Activated naive CD8-positive, alpha-beta T cell treated with anti-CD3 and anti-CD28 coated beads, Interleukin-2, amount 50 U/mL, for 24 hours (primary cell): ENCODE data around the gene CACNA1C.

Source experiments
- ATAC-seq: fragments of 150-1000 bp; cut with Tn5 transposase; one replicate; pipeline ENCODE4 v1.10.0; 2021
- DNase-seq: peaks from one replicate; pipeline ENCODE4 v3.0.0; 2021
- H3K27ac Mint-ChIP-seq: one replicate; pipeline ENCODE4 v1.8.0; 2021; ENCODE audit warnings: mild to moderate bottlenecking, mixed read lengths
- H3K27me3 Mint-ChIP-seq: one replicate; pipeline ENCODE4 v1.8.0; 2021; ENCODE audit warnings: mixed read lengths
- H3K36me3 Mint-ChIP-seq: one replicate; pipeline ENCODE4 v1.8.0; 2021; ENCODE audit warnings: low read depth, mixed read lengths
- H3K4me1 Mint-ChIP-seq: one replicate; pipeline ENCODE4 v1.8.0; 2021; ENCODE audit warnings: mixed read lengths
- H3K4me3 Mint-ChIP-seq: one replicate; pipeline ENCODE4 v1.8.0; 2021; ENCODE audit warnings: mild to moderate bottlenecking, moderate library complexity, mixed read lengths
- H3K9me3 Mint-ChIP-seq: one replicate; pipeline ENCODE4 v1.8.0; 2021; ENCODE audit warnings: mixed read lengths

CACNA1C gene

GRCh38 chr12:2319136-2319535, 266.3 kb downstream of the CACNA1C start:
- ATAC-seq (no peak), DNase-seq (no peak)

GRCh38 chr12:2319737-2320506, 267.1 kb downstream of the CACNA1C start:
- no peak overlapping the region for H3K4me3 Mint-ChIP-seq
- no peak for DNase-seq
- no peaks in the 10 kb centered on the region for H3K4me1 Mint-ChIP-seq
- ATAC-seq = no peak
- no peaks in the 10 kb centered on the region for H3K36me3 Mint-ChIP-seq
- H3K9me3 Mint-ChIP-seq = no peaks in the 10 kb centered on the region
- H3K27ac Mint-ChIP-seq = no peak overlapping the region
- peaks cover 11% of the 10 kb centered on the region for H3K27me3 Mint-ChIP-seq

More at GRCh38 chr12:2319136-2319535, 266.3 kb downstream of the CACNA1C start:
- H3K4me3 Mint-ChIP-seq = no peak overlapping the region
- no peaks in the 10 kb centered on the region for H3K36me3 Mint-ChIP-seq
- H3K27ac Mint-ChIP-seq = no peak overlapping the region
- H3K9me3 Mint-ChIP-seq = no peaks in the 10 kb centered on the region
- H3K4me1 Mint-ChIP-seq = no peaks in the 10 kb centered on the region
- peaks cover 11% of the 10 kb centered on the region for H3K27me3 Mint-ChIP-seq

DNA sequence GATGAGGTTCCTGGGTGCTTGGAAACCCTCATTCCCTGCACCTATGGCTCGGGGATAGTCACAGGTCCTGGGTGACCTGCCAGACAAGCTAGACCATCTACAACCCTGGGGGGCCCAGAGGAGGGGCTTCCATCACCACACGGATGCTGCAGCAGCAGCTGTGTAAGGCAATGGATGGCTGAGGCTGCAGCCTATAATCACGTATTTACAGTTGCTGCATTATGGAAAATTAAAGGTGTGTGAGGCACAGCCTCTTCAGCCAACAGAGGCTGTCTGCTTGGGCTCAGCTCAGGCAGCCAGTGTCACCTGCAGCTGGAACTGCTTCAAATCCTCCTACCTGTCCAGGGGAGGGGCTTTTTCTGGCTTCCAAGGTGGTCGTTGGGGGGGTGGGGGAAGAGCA, 268.1 kb downstream of the CACNA1C start:
- Mint-ChIP-seq H3K27me3 (peaks cover 11% of the 10 kb centered on the region), H3K4me3 (no peak overlapping the region), H3K4me1 (no peaks in the 10 kb centered on the region), H3K9me3 (no peaks in the 10 kb centered on the region), H3K27ac (no peak overlapping the region), H3K36me3 (no peaks in the 10 kb centered on the region)
- DNase-seq (no peak), ATAC-seq (no peak)

DNA sequence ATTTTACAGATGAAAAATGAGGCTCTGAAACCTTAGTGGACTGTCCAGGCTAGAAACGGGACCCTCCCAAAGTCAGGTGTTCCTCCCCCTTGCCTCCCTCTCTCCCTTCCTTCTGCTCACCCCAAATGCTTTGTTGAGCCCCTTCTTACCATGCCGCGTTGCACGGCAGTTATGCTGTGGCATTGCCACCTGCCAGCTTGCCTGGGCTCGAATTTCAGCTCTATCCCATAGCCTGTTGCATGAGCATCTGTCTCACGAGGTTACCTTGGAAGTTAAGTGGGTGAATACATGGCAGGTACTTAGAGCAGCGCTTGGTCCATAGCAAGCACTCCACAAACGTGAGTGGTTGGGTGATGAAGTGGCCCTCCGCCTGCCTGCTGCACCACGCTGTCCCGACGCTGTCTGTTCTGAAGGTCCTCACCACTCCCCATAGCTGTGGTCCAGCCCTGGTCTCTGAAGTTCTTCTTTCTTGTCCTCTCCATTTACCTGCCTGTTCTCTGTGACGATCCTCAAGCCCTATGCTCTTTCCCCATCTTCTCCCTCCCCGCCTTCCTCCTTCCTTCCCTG, 269.9 kb downstream of the CACNA1C start:
- H3K4me3 Mint-ChIP-seq = no peak overlapping the region

GRCh38 chr12:2323532-2324255, 270.9 kb downstream of the CACNA1C start:
- Mint-ChIP-seq H3K36me3 (no peaks in the 10 kb centered on the region), H3K4me1 (no peaks in the 10 kb centered on the region), H3K27ac (no peak overlapping the region), H3K27me3 (peaks cover 11% of the 10 kb centered on the region), H3K9me3 (no peaks in the 10 kb centered on the region), H3K4me3 (no peak overlapping the region)
- no peak for ATAC-seq
- DNase-seq = no peak

More for the DNA sequence above, 269.9 kb downstream of the CACNA1C start:
- H3K4me1 Mint-ChIP-seq = no peaks in the 10 kb centered on the region
- no peak overlapping the region for H3K27ac Mint-ChIP-seq
- ATAC-seq (no peak), DNase-seq (no peak)
- peaks cover 11% of the 10 kb centered on the region for H3K27me3 Mint-ChIP-seq
- H3K36me3 Mint-ChIP-seq = no peaks in the 10 kb centered on the region
- no peaks in the 10 kb centered on the region for H3K9me3 Mint-ChIP-seq

DNA sequence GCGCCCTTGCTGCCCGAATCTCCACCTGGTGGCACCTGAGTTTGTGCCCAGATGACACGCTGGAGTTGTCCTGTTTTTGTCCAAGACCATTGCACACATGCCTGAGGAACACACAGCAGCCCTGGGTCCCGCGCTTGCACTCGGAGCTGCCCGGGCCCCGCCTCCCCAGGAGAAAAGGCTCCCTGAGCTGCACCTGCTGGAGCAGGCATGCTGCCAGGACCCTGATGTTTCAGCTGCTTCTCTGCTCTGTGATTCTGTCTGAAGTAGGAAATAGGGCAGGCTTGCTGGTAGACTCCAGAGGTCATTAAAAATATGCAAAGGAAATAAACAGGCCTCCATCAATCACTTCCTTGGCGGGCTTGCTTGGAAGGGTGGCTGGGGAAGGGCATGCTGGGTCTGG, 271.6 kb downstream of the CACNA1C start:
- no peak for ATAC-seq
- no peaks in the 10 kb centered on the region for H3K9me3 Mint-ChIP-seq
- H3K27me3 Mint-ChIP-seq = peaks cover 11% of the 10 kb centered on the region
- no peaks in the 10 kb centered on the region for H3K4me1 Mint-ChIP-seq
- H3K4me3 Mint-ChIP-seq = no peak overlapping the region
- H3K36me3 Mint-ChIP-seq = no peaks in the 10 kb centered on the region
- H3K27ac Mint-ChIP-seq = no peak overlapping the region
- DNase-seq = no peak

DNA sequence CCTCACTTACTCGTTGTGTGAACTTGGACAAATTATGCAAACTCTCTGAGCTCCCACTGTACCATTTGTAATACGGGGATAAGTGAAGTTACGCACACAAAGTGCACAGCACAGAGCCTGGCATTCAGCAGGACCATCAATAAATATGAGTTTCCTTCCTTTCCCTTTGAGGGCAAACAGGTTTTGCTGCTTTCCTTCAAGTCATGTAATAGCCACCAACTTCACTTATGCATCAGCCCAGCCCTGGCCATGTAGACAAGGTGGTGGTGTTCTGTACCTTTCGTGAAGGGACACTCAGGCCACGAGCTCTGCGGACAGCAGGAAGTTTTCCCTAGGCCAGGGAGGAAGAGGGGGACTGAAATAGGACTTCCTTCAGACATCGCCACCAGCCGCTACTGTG, 272.7 kb downstream of the CACNA1C start:
- Mint-ChIP-seq H3K4me1 (no peaks in the 10 kb centered on the region), H3K4me3 (no peak overlapping the region), H3K36me3 (no peaks in the 10 kb centered on the region), H3K9me3 (no peaks in the 10 kb centered on the region), H3K27ac (no peak overlapping the region), H3K27me3 (peaks cover 13% of the 10 kb centered on the region)
- ATAC-seq (no peak), DNase-seq (no peak)

DNA sequence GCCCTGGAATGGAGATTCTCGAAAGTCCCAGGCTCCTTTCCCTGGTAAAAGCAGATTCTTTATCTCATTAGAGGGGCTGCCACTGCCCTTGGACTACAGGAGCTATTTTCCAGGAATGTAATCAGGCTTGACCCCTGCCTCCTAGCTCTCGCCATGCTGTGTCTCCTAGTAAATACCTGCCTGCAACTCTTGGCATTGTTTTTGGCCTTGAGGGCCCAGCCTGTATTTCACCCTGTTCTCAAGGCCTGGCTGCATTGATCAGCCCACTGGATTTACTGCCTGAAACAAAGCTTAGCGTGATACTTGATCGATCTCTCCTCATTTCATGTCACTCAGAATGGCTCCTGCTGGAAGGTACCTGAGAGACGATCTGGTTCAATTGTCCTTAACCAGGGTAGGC, 273.7 kb downstream of the CACNA1C start:
- H3K27ac Mint-ChIP-seq = no peak overlapping the region
- no peaks in the 10 kb centered on the region for H3K36me3 Mint-ChIP-seq
- DNase-seq = no peak
- peaks cover 11% of the 10 kb centered on the region for H3K27me3 Mint-ChIP-seq
- no peaks in the 10 kb centered on the region for H3K9me3 Mint-ChIP-seq
- no peak for ATAC-seq
- H3K4me3 Mint-ChIP-seq = no peak overlapping the region
- no peaks in the 10 kb centered on the region for H3K4me1 Mint-ChIP-seq

DNA sequence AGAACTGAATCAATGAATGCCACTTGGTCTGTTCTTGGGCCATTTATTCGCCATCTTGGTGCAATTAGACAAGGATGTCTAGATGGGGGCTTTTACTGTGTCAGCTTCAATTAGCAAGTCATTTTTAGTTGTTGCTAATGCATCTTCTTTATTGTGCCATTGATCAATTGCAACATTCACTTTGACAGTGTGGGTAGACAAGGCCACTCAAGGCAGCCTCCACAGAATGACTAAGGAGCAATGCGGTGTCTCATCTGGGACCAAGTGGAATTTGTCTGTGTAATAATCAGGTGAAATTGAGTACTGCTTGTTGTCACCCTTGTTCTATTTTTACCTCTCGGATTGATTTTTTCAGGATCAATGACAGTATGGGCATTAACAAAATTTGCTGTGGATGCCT, 275.9 kb downstream of the CACNA1C start:
- no peaks in the 10 kb centered on the region for H3K36me3 Mint-ChIP-seq
- no peaks in the 10 kb centered on the region for H3K4me1 Mint-ChIP-seq
- no peak overlapping the region for H3K27ac Mint-ChIP-seq
- no peak overlapping the region for H3K4me3 Mint-ChIP-seq
- H3K9me3 Mint-ChIP-seq = no peaks in the 10 kb centered on the region
- ATAC-seq (no peak), DNase-seq (no peak)
- H3K27me3 Mint-ChIP-seq = peaks cover 2% of the 10 kb centered on the region

DNA sequence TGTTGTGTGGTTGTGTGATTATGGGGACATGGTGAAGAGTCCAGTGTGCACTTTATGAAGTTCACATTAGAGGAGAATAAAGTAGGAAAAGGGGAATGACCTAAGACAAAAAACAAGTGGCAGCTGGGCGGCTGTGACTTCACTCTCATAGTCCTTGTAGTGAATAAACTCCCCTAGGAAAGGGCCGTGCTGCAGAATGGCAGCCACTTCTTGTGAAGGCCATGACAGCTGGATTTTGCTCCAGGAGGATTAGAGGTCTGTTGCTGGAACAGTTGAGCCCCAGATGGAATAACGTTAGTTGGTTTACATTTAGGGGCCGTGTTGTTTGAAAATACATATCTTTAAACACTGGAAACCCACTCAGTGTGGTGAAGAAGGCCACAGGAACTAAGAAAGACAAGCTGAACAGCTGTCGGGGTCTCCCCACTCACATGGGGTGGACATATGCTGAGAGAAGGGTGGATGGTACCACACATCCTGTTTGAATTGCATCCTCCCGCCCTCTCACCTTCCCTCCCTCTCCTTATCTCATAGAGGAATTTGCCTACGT, 276.9 kb downstream of the CACNA1C start:
- Mint-ChIP-seq H3K4me1 (no peaks in the 10 kb centered on the region), H3K4me3 (no peak overlapping the region), H3K36me3 (no peaks in the 10 kb centered on the region), H3K27me3 (peaks cover 2% of the 10 kb centered on the region), H3K27ac (no peak overlapping the region), H3K9me3 (no peaks in the 10 kb centered on the region)
- ATAC-seq (no peak), DNase-seq (no peak)

DNA sequence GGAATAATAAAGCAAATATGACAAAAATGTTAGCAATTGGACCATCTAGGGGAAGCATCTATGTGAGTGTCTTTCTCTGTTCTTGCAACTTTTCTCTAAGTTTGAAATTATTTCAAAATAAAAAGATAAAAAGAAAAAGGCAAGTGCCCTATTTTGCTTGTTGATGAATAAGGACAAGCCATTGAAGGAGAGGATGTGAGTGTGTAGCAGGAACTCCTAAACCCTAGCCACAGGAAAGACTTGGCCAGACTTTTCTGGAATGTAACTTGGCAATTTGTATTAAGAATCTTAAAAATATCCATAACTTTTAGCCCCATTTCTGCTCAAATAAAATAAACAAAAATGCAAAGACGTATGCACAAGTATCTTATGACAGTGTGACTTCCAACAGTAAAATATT, 279.4 kb downstream of the CACNA1C start:
- ATAC-seq = no peak
- Mint-ChIP-seq H3K36me3 (no peaks in the 10 kb centered on the region), H3K4me3 (no peak overlapping the region), H3K4me1 (peaks cover 8% of the 10 kb centered on the region), H3K9me3 (no peaks in the 10 kb centered on the region), H3K27me3 (peaks cover 2% of the 10 kb centered on the region), H3K27ac (no peak overlapping the region)
- DNase-seq = no peak

- Mint-ChIP-seq H3K4me3 (no peak overlapping the region), H3K36me3 (no peaks in the 10 kb centered on the region), H3K4me1 (peaks cover 8% of the 10 kb centered on the region), H3K27ac (no peak overlapping the region), H3K27me3 (peaks cover 2% of the 10 kb centered on the region), H3K9me3 (no peaks in the 10 kb centered on the region)
- no peak for ATAC-seq
- DNase-seq = no peak
These were observed 280.2 kb downstream of the CACNA1C start for GRCh38 chr12:2332947-2333346.

GRCh38 chr12:2333491-2334195, 280.9 kb downstream of the CACNA1C start:
- DNase-seq = no peak

DNA sequence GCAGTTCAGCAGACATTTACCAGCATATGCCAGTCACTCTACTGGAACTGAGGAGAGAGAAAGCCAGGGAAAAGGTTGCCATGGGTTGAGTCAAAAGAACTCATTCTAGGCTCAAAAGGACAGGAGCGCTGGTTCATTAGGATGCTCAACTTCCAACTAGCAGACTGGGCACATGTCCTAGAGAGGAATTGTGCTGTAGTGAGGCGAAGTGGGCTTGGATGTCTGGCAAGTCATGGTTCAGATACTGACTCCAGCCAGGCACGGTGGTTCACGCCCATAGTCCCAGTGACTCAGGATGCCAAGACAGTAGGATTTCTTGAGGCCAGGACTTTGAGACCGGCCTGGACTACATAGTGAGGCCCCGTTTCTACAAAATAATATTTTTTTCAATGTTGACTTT, 281.5 kb downstream of the CACNA1C start:
- Mint-ChIP-seq H3K4me1 (peaks cover 8% of the 10 kb centered on the region), H3K4me3 (no peak overlapping the region), H3K36me3 (no peaks in the 10 kb centered on the region), H3K27ac (no peak overlapping the region), H3K9me3 (no peaks in the 10 kb centered on the region), H3K27me3 (peaks cover 2% of the 10 kb centered on the region)
- ATAC-seq = no peak
- no peak for DNase-seq

More at GRCh38 chr12:2333491-2334195, 280.9 kb downstream of the CACNA1C start:
- Mint-ChIP-seq H3K36me3 (no peaks in the 10 kb centered on the region), H3K9me3 (no peaks in the 10 kb centered on the region), H3K4me1 (peaks cover 8% of the 10 kb centered on the region), H3K27ac (no peak overlapping the region), H3K4me3 (no peak overlapping the region), H3K27me3 (peaks cover 2% of the 10 kb centered on the region)
- no peak for ATAC-seq
